Common myeloid progenitor, CD34-positive (primary cell): ENCODE results near the gene CNTNAP1.

Experiments
- CTCF ChIA-PET: fragments of 350-600 bp; sonication (Branson Sonifier 250); formaldehyde crosslinking; loops from one replicate; lab custom pipeline; 2021; ENCODE audit warnings: antibody characterized with exemption; lab: Charles Lee
- POLR2A ChIA-PET: fragments of 350-600 bp; sonication (Branson Sonifier 250); formaldehyde crosslinking; loops from one replicate; lab custom pipeline; 2021; ENCODE audit warnings: antibody characterized with exemption; lab: Charles Lee
- DNase-seq, 3 donors: peaks; one replicate each; pipeline versions ENCODE4 v3.0.0 to v3.0.0-alpha.2; 2013
- H3K27ac ChIP-seq, 2 experiments: 1 replicate in 1 of 2; 2 replicates in 1 of 2; pipeline ENCODE4 v1.7.0; 2013; ENCODE audit warnings: inconsistent platforms in 2 of 2, low read length in 2 of 2, mild to moderate bottlenecking in 2 of 2, low read depth in 1 of 2, moderate library complexity in 1 of 2; ENCODE audit not compliant: severe bottlenecking in 2 of 2, insufficient read depth in 1 of 2, poor library complexity in 1 of 2
- H3K27me3 ChIP-seq, 5 experiments: replicated peaks in 2 of 5; 1 replicate in 3 of 5; 2 replicates in 2 of 5; pipeline versions ENCODE4 v1.6.1 to v1.7.0; 2013; ENCODE audit warnings: low read length in 4 of 5, mild to moderate bottlenecking in 2 of 5, moderate library complexity in 2 of 5, inconsistent platforms in 1 of 5; ENCODE audit not compliant: insufficient read depth in 5 of 5, control insufficient read depth in 4 of 5
- H3K36me3 ChIP-seq, 4 experiments: 1 replicate in 2 of 4; 2 replicates in 2 of 4; pipeline versions ENCODE4 v1.6.1 to v1.7.0; 2013; ENCODE audit warnings: low read length in 3 of 4, control low read depth in 1 of 4, mild to moderate bottlenecking in 1 of 4; ENCODE audit not compliant: control insufficient read depth in 4 of 4, insufficient read depth in 4 of 4
- H3K4me1 ChIP-seq, 4 experiments: 1 replicate in 3 of 4; 2 replicates in 1 of 4; pipeline versions ENCODE4 v1.6.1 to v1.7.1; 2013; ENCODE audit warnings: low read length in 3 of 4, mild to moderate bottlenecking in 3 of 4, control low read depth in 1 of 4, inconsistent platforms in 1 of 4, moderate library complexity in 1 of 4; ENCODE audit not compliant: control insufficient read depth in 4 of 4, insufficient read depth in 4 of 4; ENCODE audit errors: control extremely low read depth in 1 of 4
- H3K4me3 ChIP-seq, 7 experiments: 1 replicate in 4 of 7; 2 replicates in 3 of 7; pipeline versions ENCODE4 v1.5.1 to v1.7.0; 2013; ENCODE audit warnings: mild to moderate bottlenecking in 7 of 7, low read length in 6 of 7, moderate library complexity in 6 of 7, inconsistent platforms in 2 of 7, low read depth in 2 of 7, control low read depth in 1 of 7; ENCODE audit not compliant: insufficient read depth in 4 of 7, control insufficient read depth in 1 of 7; ENCODE audit errors: extremely low read depth in 1 of 7
- H3K9me3 ChIP-seq, 5 experiments: 1 replicate in 4 of 5; 2 replicates in 1 of 5; pipeline versions ENCODE4 v1.6.1 to v1.7.1; 2013; ENCODE audit warnings: low read length in 4 of 5, mild to moderate bottlenecking in 2 of 5, inconsistent platforms in 1 of 5, low read depth in 1 of 5, moderate library complexity in 1 of 5; ENCODE audit not compliant: control insufficient read depth in 4 of 5, insufficient read depth in 2 of 5; ENCODE audit errors: control extremely low read depth in 1 of 5
- WGBS: methylation state at CpG from one replicate; pipeline ENCODE4 v1.1.5; 2013; ENCODE audit not compliant: insufficient coverage; 5-methylcytosine and 5-hydroxymethylcytosine counted together

Gene CNTNAP1

DNA sequence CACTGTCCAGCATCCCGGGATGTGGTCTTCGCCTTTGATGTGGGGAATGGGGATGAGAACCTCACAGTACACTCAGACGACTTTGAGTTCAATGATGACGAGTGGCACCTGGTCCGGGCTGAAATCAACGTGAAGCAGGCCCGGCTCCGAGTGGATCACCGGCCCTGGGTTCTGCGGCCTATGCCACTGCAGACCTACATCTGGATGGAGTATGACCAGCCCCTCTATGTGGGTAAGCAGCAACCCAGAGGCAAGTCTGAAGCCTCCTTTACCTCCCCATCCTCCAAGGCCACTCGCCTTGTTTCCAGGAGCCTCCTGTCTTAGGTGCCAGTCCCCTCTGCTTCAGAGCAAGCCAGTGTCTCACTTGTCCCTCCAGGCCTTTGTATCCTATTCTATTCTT, 10.2 kb downstream of the CNTNAP1 start:
- DNase-seq, result no peak
- CTCF ChIA-PET, result no interaction called here

DNA sequence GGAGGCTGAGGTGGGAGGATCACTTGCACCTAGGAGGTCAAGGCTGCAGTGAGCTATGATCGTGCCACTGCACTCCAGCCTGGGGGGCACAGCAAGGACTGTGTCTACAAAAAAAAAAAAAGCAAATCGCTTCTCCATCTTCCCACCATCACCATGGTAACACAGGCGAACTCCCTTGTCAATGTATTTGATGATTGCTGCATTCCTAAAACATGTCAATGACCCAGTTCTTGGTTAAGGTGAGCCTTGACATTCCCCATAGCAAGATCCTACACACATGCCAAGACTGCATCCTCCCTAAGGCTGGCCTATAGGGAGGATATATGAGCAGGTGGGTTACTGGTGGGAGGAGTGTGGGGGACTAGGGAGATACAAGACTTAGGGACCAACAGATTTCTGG, 12.2 kb downstream of the CNTNAP1 start:
- CTCF ChIA-PET, result interaction anchor here (0.8 kb wide), 1 partner anchor 12 kb away, joined by 3 read pairs; no protein-coding TSS in a partner anchor
- DNase-seq, result no peak
- no peak overlapping the region for H3K27ac ChIP-seq
- H3K4me1 ChIP-seq, result no peaks in the 10 kb centered on the region
- POLR2A ChIA-PET, result no interaction called here
- WGBS, result no CpG with 5 or more reads among the region's 3 CpGs
- peaks cover 0 to 2% (median 0%) of the 10 kb centered on the region in 5 experiments for H3K27me3 ChIP-seq
- H3K9me3 ChIP-seq, result no peaks in the 10 kb centered on the region
- no peak overlapping the region for H3K4me3 ChIP-seq
- peaks cover 0 to 9% (median under 1%) of the 10 kb centered on the region in 4 experiments for H3K36me3 ChIP-seq

More for the DNA sequence above, 10.2 kb downstream of the CNTNAP1 start:
- no peaks in the 10 kb centered on the region for H3K4me1 ChIP-seq
- WGBS, result 97% methylated on average over 11 of the region's 11 CpGs
- no peak overlapping the region for H3K27ac ChIP-seq
- POLR2A ChIA-PET, result interaction anchor here (0.6 kb wide), 1 partner anchor 79 kb away, joined by 4 read pairs; no protein-coding TSS in a partner anchor
- no peak overlapping the region for H3K4me3 ChIP-seq
- peaks cover 0 to 7% (median 2%) of the 10 kb centered on the region in 5 experiments for H3K27me3 ChIP-seq
- H3K36me3 ChIP-seq, result peaks cover 0 to 5% (median under 1%) of the 10 kb centered on the region in 4 experiments
- H3K9me3 ChIP-seq, result no peaks in the 10 kb centered on the region

DNA sequence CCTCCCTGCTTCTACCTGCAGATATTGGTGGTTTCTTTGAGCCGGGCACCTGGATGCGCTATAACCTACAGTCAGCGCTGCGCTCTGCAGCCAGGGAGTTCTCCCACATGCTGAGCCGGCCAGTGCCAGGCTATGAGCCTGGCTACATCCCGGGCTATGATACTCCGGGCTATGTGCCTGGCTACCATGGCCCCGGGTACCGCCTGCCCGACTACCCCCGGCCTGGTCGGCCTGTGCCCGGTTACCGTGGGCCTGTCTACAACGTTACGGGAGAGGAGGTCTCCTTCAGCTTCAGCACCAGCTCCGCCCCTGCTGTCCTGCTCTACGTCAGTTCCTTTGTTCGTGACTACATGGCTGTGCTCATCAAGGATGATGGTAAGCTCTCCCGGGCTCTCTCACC, 13.2 kb downstream of the CNTNAP1 start:
- 99% methylated on average over 19 of the region's 20 CpGs for WGBS
- no peaks in the 10 kb centered on the region for H3K4me1 ChIP-seq
- CTCF ChIA-PET, result interaction anchor here (0.7 to 2.2 kb wide), 2 partner anchors 12 to 118 kb away, joined by 3 to 6 read pairs; partner anchors contain the start of gene PSMC3IP

DNA sequence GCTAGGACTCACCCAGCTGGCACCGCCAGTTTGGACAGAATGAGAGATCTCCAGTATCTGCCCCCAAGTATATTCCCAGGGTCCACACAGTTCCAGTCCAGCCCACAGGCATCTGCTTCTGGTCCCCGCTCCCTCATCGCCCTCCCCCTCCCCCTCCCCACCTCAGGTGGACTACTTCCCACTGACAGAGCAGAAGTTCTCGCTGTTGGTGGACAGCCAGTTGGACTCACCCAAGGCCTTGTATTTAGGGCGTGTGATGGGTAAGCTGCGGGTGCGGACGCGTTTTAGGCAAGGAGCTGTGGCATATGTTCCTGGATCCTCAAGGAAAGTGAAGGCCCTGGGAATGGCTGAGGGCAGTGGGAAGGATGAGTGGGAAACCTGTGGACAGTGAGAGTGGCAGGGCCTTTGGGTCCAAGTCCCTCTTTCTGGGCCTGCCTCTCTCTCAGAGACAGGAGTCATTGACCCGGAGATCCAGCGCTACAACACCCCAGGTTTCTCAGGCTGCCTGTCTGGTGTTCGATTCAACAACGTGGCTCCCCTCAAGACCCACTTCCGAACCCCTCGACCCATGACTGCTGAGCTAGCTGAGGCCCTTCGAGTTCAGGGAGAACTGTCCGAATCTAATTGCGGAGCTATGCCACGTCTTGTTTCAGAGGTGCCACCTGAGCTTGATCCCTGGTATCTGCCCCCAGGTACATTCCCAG, 14.9 kb downstream of the CNTNAP1 start:
- ChIA-PET CTCF (interaction anchor here (0.6 to 2.2 kb wide), 2 partner anchors 14 to 79 kb away, joined by 3 to 6 read pairs; no protein-coding TSS in a partner anchor), POLR2A (no interaction called here)
- WGBS, result 98% methylated on average over 17 of the region's 19 CpGs
- Histone ChIP-seq H3K27me3 (peaks cover 0 to 16% (median 0%) of the 10 kb centered on the region in 5 experiments), H3K27ac (no peak overlapping the region), H3K4me1 (no peaks in the 10 kb centered on the region), H3K4me3 (no peak overlapping the region), H3K36me3 (peaks cover 4 to 30% (median 15%) of the 10 kb centered on the region in 4 experiments), H3K9me3 (no peaks in the 10 kb centered on the region)
- DNase-seq, result no peak

More for the DNA sequence above, 13.2 kb downstream of the CNTNAP1 start:
- Histone ChIP-seq H3K36me3 (peaks cover 0 to 13% (median 3%) of the 10 kb centered on the region in 4 experiments), H3K9me3 (no peaks in the 10 kb centered on the region), H3K27ac (no peak overlapping the region), H3K27me3 (peaks cover 0 to 2% (median 0%) of the 10 kb centered on the region in 5 experiments), H3K4me3 (no peak overlapping the region)
- POLR2A ChIA-PET, result no interaction called here
- DNase-seq, result no peak

DNA sequence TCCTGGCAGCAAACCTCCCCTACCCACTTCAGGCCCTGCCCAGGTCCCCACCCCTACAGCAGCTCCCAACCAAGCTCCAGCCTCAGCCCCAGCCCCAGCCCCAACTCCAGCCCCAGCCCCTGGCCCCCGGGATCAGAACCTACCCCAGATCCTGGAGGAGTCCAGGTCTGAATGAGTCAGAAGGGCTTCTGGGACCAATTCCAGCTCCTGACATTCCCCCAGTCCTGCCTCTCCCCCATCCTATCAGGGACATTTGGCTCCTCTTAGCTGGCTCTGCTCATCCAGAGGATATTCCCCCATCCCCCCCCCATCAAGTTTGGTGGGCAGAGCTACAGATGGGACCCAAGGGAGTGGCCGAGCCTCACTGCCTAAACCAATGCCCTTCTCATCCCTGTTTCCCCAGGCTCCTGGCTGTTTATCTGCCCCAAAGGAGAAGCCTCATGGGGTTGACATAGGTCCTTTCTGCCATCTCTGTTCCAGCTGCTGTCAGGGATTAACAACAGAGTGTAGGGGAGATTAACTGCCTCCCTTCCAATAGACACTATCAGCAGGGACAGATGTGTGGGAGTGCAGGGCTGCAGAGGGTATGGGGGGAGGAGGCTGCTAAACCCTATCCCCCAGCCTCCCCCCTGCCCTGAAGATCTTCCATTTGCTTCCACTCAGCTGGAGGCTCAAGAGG, 16.5 kb downstream of the CNTNAP1 start:
- peak in 1 of 3 donors; percentile 41 for DNase-seq
- Histone ChIP-seq H3K4me3 (no peak overlapping the region), H3K9me3 (no peaks in the 10 kb centered on the region), H3K27ac (no peak overlapping the region), H3K27me3 (peaks cover 0 to 22% (median 0%) of the 10 kb centered on the region in 5 experiments), H3K4me1 (no peaks in the 10 kb centered on the region), H3K36me3 (peaks cover 4 to 46% (median 25%) of the 10 kb centered on the region in 4 experiments)
- CTCF ChIA-PET, result interaction anchor here (1.0 kb wide), 1 partner anchor 8 kb away, joined by 3 read pairs; no protein-coding TSS in a partner anchor
- POLR2A ChIA-PET, result no interaction called here
- WGBS, result 100% methylated on average over 1 of the region's 2 CpGs

DNA sequence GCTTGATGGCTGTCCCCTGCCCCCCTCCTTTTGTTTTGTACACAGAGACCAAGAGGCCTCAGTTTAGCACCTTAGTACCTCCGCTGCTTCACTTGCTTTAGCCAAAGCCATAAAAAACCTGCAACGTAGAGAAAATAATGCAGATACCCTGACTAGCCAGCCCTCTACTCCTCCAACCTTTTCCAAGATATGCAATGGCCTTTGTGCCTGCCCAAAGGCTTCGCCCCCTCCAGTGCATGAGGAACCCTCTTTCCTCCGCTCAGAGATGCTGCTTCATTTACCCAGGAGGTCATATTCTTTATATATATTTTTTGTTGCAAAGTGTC, 17.0 kb downstream of the CNTNAP1 start:
- Histone ChIP-seq H3K4me3 (no peak overlapping the region), H3K9me3 (no peaks in the 10 kb centered on the region), H3K27me3 (peaks cover 0 to 25% (median 0%) of the 10 kb centered on the region in 5 experiments), H3K36me3 (peaks cover 4 to 50% (median 26%) of the 10 kb centered on the region in 4 experiments), H3K4me1 (no peaks in the 10 kb centered on the region), H3K27ac (no peak overlapping the region)
- ChIA-PET POLR2A (no interaction called here), CTCF (interaction anchor here (1.0 kb wide), 1 partner anchor 8 kb away, joined by 3 read pairs; no protein-coding TSS in a partner anchor)
- DNase-seq, result no peak
- WGBS, result 100% methylated on average over 2 of the region's 4 CpGs
